IMR-90 (cell line): ENCODE measurements around the gene CARMIL1. TPM values are rescaled to one million over a fixed set of nuclear protein-coding genes. Genes with fewer than 3 reads are reported as not detected.

ENCODE experiments used
- ATAC-seq: fragments of 200-7000 bp; cut with Tn5 transposase; 2 replicates; pipeline ENCODE4 v1.9.1; 2020; ENCODE audit warnings: low read depth, mild to moderate bottlenecking, moderate library complexity
- BruUV-seq: library from RNA; stranded (reverse); fragments of 400-500 nt; replicated peaks from 2 replicates; lab custom pipeline; 2021; lab: Mats Ljungman, UMichigan
- CTCF ChIA-PET: fragments of 300-600 bp; formaldehyde crosslinking; extraction: SDS; loops from one replicate; lab custom pipeline; 2021; ENCODE audit warnings: antibody characterized with exemption; lab: Yijun Ruan, JAX
- POLR2A ChIA-PET: fragments of 300-600 bp; sonication (Branson Sonifier 250); formaldehyde crosslinking; loops from one replicate; lab custom pipeline; 2022; ENCODE audit warnings: antibody characterized with exemption; ENCODE audit not compliant: unreplicated experiment; lab: Charles Lee
- DNase-seq: peaks from one replicate; pipeline ENCODE4 v3.0.0; 2013
- H2AFZ ChIP-seq: replicated peaks from 2 replicates; pipeline ENCODE3; 2013; ENCODE audit warnings: low read length, mild to moderate bottlenecking; ENCODE audit not compliant: poor library complexity
- H2AK5ac ChIP-seq: 2 replicates; pipeline ENCODE4 v1.6.1; 2013; ENCODE audit warnings: low read depth, low read length, inconsistent platforms
- H2AK9ac ChIP-seq: replicated peaks from 2 replicates; pipeline ENCODE3; 2013; ENCODE audit warnings: mild to moderate bottlenecking, low read depth, low read length, moderate library complexity; ENCODE audit not compliant: poor library complexity
- H2BK120ac ChIP-seq: 2 replicates; pipeline ENCODE4 v1.6.1; 2013; ENCODE audit warnings: low read depth, low read length, inconsistent platforms
- H2BK15ac ChIP-seq: 3 replicates; pipeline ENCODE4 v1.6.1; 2013; ENCODE audit warnings: low read depth, low read length, inconsistent platforms
- H2BK20ac ChIP-seq: 2 replicates; pipeline ENCODE4 v1.6.1; 2013; ENCODE audit warnings: low read depth, mild to moderate bottlenecking, inconsistent platforms, low read length, moderate library complexity
- H2BK5ac ChIP-seq: 2 replicates; pipeline ENCODE4 v1.6.1; 2013; ENCODE audit warnings: mild to moderate bottlenecking, low read depth, low read length, inconsistent platforms; ENCODE audit not compliant: poor library complexity, severe bottlenecking
- H3K14ac ChIP-seq: replicated peaks from 2 replicates; pipeline ENCODE4 v1.6.1; 2013; ENCODE audit warnings: low read depth, low read length, inconsistent platforms
- H3K18ac ChIP-seq: 2 replicates; pipeline ENCODE4 v1.6.1; 2013; ENCODE audit warnings: low read depth, low read length, control low read depth
- H3K23ac ChIP-seq: 2 replicates; pipeline ENCODE4 v1.6.1; 2013; ENCODE audit warnings: low read depth, low read length, inconsistent platforms
- H3K27ac ChIP-seq: 2 replicates; pipeline ENCODE4 v1.5.1; 2013; ENCODE audit warnings: mild to moderate bottlenecking, control low read depth, low read length; ENCODE audit not compliant: insufficient read depth
- H3K27me3 ChIP-seq: 2 replicates; pipeline ENCODE4 v1.6.1; 2013; ENCODE audit warnings: low read length; ENCODE audit not compliant: control insufficient read depth, insufficient read depth
- H3K36me3 ChIP-seq: 2 replicates; pipeline ENCODE4 v1.6.1; 2013; ENCODE audit warnings: low read length, mixed read lengths; ENCODE audit not compliant: control insufficient read depth, insufficient read depth
- H3K4ac ChIP-seq: 2 replicates; pipeline ENCODE4 v1.6.1; 2013; ENCODE audit warnings: low read depth, low read length, inconsistent platforms
- H3K4me1 ChIP-seq: 2 replicates; pipeline ENCODE4 v1.6.1; 2013; ENCODE audit warnings: low read length, mixed read lengths; ENCODE audit not compliant: control insufficient read depth, insufficient read depth
- H3K4me2 ChIP-seq: 2 replicates; pipeline ENCODE4 v1.6.1; 2013; ENCODE audit warnings: low read depth, mild to moderate bottlenecking, control low read depth, low read length, moderate library complexity
- H3K4me3 ChIP-seq: 2 replicates; pipeline ENCODE4 v1.5.1; 2013; ENCODE audit warnings: low read depth, mild to moderate bottlenecking, control low read depth, low read length, moderate library complexity; ENCODE audit not compliant: insufficient read depth
- H3K56ac ChIP-seq: 2 replicates; pipeline ENCODE4 v1.6.1; 2013; ENCODE audit warnings: low read length, inconsistent platforms; ENCODE audit not compliant: insufficient read depth; ENCODE audit errors: extremely low read depth
- H3K79me1 ChIP-seq, 2 experiments: 2 replicates each; pipeline ENCODE4 v1.6.1; 2013; ENCODE audit warnings: low read length in 2 of 2, inconsistent platforms in 1 of 2, low read depth in 1 of 2
- H3K9ac ChIP-seq: 2 replicates; pipeline ENCODE4 v1.6.1; 2013; ENCODE audit warnings: low read depth, low read length, control low read depth
- H3K9me1 ChIP-seq: 2 replicates; pipeline ENCODE4 v1.6.1; 2013; ENCODE audit warnings: low read length, inconsistent platforms; ENCODE audit not compliant: insufficient read depth
- H3K9me3 ChIP-seq: 2 replicates; pipeline ENCODE4 v1.6.1; 2013; ENCODE audit warnings: low read length; ENCODE audit not compliant: control insufficient read depth, insufficient read depth
- H4K20me1 ChIP-seq: 2 replicates; pipeline ENCODE4 v1.6.1; 2013; ENCODE audit warnings: low read length, inconsistent platforms; ENCODE audit not compliant: insufficient read depth
- H4K5ac ChIP-seq: 2 replicates; pipeline ENCODE4 v1.6.1; 2013; ENCODE audit warnings: mild to moderate bottlenecking, low read depth, low read length, control low read depth
- H4K8ac ChIP-seq, 2 experiments: 2 replicates each; pipeline ENCODE4 v1.6.1; 2013; ENCODE audit warnings: low read depth in 2 of 2, low read length in 2 of 2, control low read depth in 1 of 2, inconsistent platforms in 1 of 2
- H4K91ac ChIP-seq: 2 replicates; pipeline ENCODE4 v1.6.1; 2013; ENCODE audit warnings: low read depth, low read length, inconsistent platforms; ENCODE audit not compliant: insufficient read depth
- BHLHE40 ChIP-seq: fragments of 150-350 bp; IDR thresholded peaks from 2 replicates; pipeline ENCODE4 v1.6.1; 2016; ENCODE audit warnings: mild to moderate bottlenecking, low read depth, low read length
- CEBPB ChIP-seq: IDR thresholded peaks from 2 replicates; pipeline ENCODE4 v1.6.1; 2012; ENCODE audit warnings: low read depth, low read length, improper control_type of control experiment
- FOS ChIP-seq: fragments of 150-350 bp; IDR thresholded peaks from 2 replicates; pipeline ENCODE4 v1.6.1; 2016; ENCODE audit warnings: low read depth, low read length
- MAFK ChIP-seq: IDR thresholded peaks from 2 replicates; pipeline ENCODE4 v1.6.1; 2012; ENCODE audit warnings: low read depth, low read length, improper control_type of control experiment
- MAZ ChIP-seq: IDR thresholded peaks from 2 replicates; pipeline ENCODE4 v1.6.1; 2012; ENCODE audit warnings: low read depth, mild to moderate bottlenecking, low read length, improper control_type of control experiment, moderate library complexity, borderline replicate concordance
- MXI1 ChIP-seq: IDR thresholded peaks from 2 replicates; pipeline ENCODE4 v1.6.1; 2012; ENCODE audit warnings: low read depth, mild to moderate bottlenecking, low read length, moderate library complexity, borderline replicate concordance
- NFE2L2 ChIP-seq: fragments of 150-350 bp; IDR thresholded peaks from 2 replicates; pipeline ENCODE4 v1.6.1; 2016; ENCODE audit warnings: low read depth, mild to moderate bottlenecking, low read length
- POLR2A ChIP-seq: IDR thresholded peaks from 2 replicates; pipeline ENCODE4 v1.6.1; 2012; ENCODE audit warnings: mild to moderate bottlenecking, low read depth, low read length
- RFX5 ChIP-seq: IDR thresholded peaks from 2 replicates; pipeline ENCODE4 v1.8.0; 2012; ENCODE audit warnings: low read depth, mild to moderate bottlenecking, low read length, moderate library complexity
- SMC3 ChIP-seq: fragments of 150-350 bp; IDR thresholded peaks from 2 replicates; pipeline ENCODE4 v1.6.1; 2016; ENCODE audit warnings: low read depth, mild to moderate bottlenecking, antibody characterized with exemption, low read length, moderate library complexity
- WGBS, 2 experiments: methylation state at CpG; one replicate each; pipeline versions ENCODE4 v1.1.5 to v1.1.7; 2013; ENCODE audit warnings: missing lambda C conversion rate in 2 of 2; ENCODE audit not compliant: insufficient read length in 1 of 2; ENCODE audit errors: extremely low coverage in 2 of 2; 5-methylcytosine and 5-hydroxymethylcytosine counted together
- dilution Hi-C: fragments of 300-500 bp; cut with HindIII; formaldehyde crosslinking; loops from one replicate; pipeline ENCODE4 v1.14.3; 2018; ENCODE audit warnings: low sequenced_read_pairs; ENCODE audit not compliant: unreplicated experiment
- in situ Hi-C: fragments of 300-500 bp; cut with MboI; formaldehyde crosslinking; loops from 3 replicates; pipeline ENCODE4 v1.14.3; 2019; ENCODE audit warnings: low sequenced_read_pairs, inconsistent platforms, mixed read lengths
- intact Hi-C: fragments of 100-400 bp; cut with micrococcal nuclease; formaldehyde crosslinking; loops from 2 replicates; pipeline ENCODE4 v1.10.0; 2022
- polyA plus RNA-seq, 3 experiments: library from polyadenylated mRNA; depleted of rRNA; stranded (reverse); fragments of >200 nt; gene quantifications; 2 replicates each; pipeline ENCODE4 v1.2.3, GENCODE V29; 2012; ENCODE audit warnings: low replicate concordance in 1 of 3
- total RNA-seq: library from RNA; depleted of rRNA; stranded (reverse); fragments of >200 nt; gene quantifications from 2 replicates; pipeline ENCODE4 v1.2.3, GENCODE V29; 2012
- TF ChIP-seq, protein P1 (sequence below): conservative IDR thresholded peaks from 2 replicates; pipeline ENCODE4 v1.5.1; 2012; ENCODE audit warnings: mild to moderate bottlenecking, low read depth, low read length, improper control_type of control experiment

Gene CARMIL1
- total and polyA plus RNA-seq, 2 of the 4 experiments (the other 2 are of a cell fraction): 1.3 to 2.9 TPM

- Histone ChIP-seq H3K14ac (no peak overlapping the region), H4K5ac (no peak overlapping the region), H3K36me3 (no peaks in the 10 kb centered on the region), H3K4me2 (no peak overlapping the region), H3K27ac (no peak overlapping the region), H2AFZ (no peak overlapping the region), H3K4me3 (no peak overlapping the region), H3K56ac (no peak overlapping the region), H3K18ac (no peak overlapping the region), H4K20me1 (no peaks in the 10 kb centered on the region), H3K4ac (no peak overlapping the region), H3K4me1 (peaks cover 6% of the 10 kb centered on the region), H3K9me3 (no peaks in the 10 kb centered on the region), H4K91ac (no peak overlapping the region), H2BK120ac (no peak overlapping the region), H4K8ac (no peak overlapping the region), H2BK15ac (no peak overlapping the region), H2BK20ac (no peak overlapping the region), H3K27me3 (no peaks in the 10 kb centered on the region), H3K23ac (no peak overlapping the region), H2BK5ac (no peak overlapping the region), H2AK9ac (no peak overlapping the region), H3K79me1 (peaks cover 0 to 10% of the 10 kb centered on the region in 2 experiments; a peak in 2 of 4 replicates), H2AK5ac (no peak overlapping the region), H3K9ac (no peak overlapping the region), H3K9me1 (no peaks in the 10 kb centered on the region)
- no CpG with 5 or more reads among the region's 4 CpGs for WGBS, 2 experiments
- BruUV-seq: no TSS peak
- DNase-seq (no peak), ATAC-seq (no peak)
- intact Hi-C loops (no loop called here), dilution Hi-C loops (no loop called here), in situ Hi-C loops (no loop called here)
- TF ChIP-seq CEBPB (no peak), POLR2A (no peak), MXI1 (no peak), SMC3 (no peak), NFE2L2 (no peak), BHLHE40 (no peak), FOS (no peak), MAZ (no peak), MAFK (no peak), RFX5 (no peak)
- TF ChIP-seq, protein P1, sequence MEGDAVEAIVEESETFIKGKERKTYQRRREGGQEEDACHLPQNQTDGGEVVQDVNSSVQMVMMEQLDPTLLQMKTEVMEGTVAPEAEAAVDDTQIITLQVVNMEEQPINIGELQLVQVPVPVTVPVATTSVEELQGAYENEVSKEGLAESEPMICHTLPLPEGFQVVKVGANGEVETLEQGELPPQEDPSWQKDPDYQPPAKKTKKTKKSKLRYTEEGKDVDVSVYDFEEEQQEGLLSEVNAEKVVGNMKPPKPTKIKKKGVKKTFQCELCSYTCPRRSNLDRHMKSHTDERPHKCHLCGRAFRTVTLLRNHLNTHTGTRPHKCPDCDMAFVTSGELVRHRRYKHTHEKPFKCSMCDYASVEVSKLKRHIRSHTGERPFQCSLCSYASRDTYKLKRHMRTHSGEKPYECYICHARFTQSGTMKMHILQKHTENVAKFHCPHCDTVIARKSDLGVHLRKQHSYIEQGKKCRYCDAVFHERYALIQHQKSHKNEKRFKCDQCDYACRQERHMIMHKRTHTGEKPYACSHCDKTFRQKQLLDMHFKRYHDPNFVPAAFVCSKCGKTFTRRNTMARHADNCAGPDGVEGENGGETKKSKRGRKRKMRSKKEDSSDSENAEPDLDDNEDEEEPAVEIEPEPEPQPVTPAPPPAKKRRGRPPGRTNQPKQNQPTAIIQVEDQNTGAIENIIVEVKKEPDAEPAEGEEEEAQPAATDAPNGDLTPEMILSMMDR: no peak
- POLR2A ChIA-PET: no interaction called here
- CTCF ChIA-PET: interaction anchor here (0.6 to 0.8 kb wide), 5 partner anchors 30 to 899 kb away, joined by 3 to 4 read pairs (median 3); no protein-coding TSS in a partner anchor
Observed at GRCh38 chr6:25307805-25308494, 28.8 kb downstream of the CARMIL1 start.
